ENCODE results near the gene DDX59.
"Not testable (repeated sequence)": the region's sequence is repeated elsewhere in the genome, so short reads cannot be mapped to it uniquely, and the experiment has no call there.

Gene DDX59

DNA sequence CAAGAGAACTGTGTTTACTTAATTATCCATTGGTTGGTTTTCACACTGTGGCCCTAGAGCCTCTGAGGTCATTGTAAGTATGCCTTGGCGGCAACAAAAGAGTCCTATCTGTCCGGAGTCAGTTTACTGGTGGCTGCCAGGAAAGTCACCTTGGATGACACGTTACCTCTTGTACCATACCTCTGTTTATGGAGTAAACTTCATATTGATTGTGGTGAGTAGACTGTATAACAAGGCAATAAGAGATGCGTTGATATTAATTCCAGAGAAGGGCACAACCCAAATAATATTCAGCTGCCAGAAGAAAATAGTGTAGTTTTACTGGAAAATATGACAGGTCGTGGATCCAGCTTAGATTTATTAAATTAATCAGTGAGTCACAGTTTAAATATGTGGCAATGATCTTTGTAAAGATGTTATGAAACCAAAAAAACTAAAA is 28.7 kb downstream of the DDX59 start:
- Histone ChIP-seq H3K4me3 (ENCODE audit: low read depth, low read length) (no peak overlapping the region), H3K4me1 (ENCODE audit: control insufficient read depth, insufficient read depth, low read length) (peaks cover 3% of the 10 kb centered on the region)

DNA sequence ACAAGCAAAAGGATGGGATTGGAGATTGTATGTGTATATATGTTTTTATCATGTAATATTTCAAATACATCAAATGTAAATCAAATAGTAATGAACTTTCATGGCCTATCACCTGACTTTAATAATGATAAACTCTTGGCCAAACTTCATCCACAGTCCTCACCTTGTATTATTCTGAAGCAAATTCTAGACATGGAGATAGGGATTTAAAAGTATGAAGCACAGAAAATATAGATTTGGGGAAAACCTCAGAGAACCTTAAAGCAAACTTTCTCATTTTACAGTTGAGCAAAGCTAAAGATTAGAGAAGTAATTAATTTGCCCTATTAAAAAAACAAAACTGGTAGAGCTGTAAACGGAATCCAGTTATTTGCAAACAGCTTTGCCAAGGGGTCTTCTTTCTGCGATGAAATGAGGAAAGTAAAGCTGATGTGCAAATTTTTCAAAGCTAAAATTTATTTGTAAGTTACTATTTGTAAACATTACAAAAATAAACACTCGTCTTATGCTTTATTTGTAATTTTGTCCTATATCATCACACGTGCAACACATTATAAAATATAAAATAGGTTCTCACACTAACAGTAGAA is 29.2 kb downstream of the DDX59 start:
- Histone ChIP-seq H3K36me3 (ENCODE audit: control insufficient read depth, insufficient read depth, low read length) (no peaks in the 10 kb centered on the region), H3K9ac (ENCODE audit: low read depth, low read length) (no peak overlapping the region), H3K4me1 (ENCODE audit: control insufficient read depth, insufficient read depth, low read length) (peaks cover 3% of the 10 kb centered on the region), H3K9me3 (ENCODE audit: control insufficient read depth, insufficient read depth, low read length) (no peaks in the 10 kb centered on the region), H3K27me3 (ENCODE audit: control insufficient read depth, insufficient read depth, low read length) (no peaks in the 10 kb centered on the region), H3K4me3 (ENCODE audit: low read depth, low read length) (no peak overlapping the region)

More for the DNA sequence above, 28.7 kb downstream of the DDX59 start:
- Histone ChIP-seq H3K9me3 (ENCODE audit: control insufficient read depth, insufficient read depth, low read length) (no peaks in the 10 kb centered on the region), H3K27me3 (ENCODE audit: control insufficient read depth, insufficient read depth, low read length) (no peaks in the 10 kb centered on the region), H3K9ac (ENCODE audit: low read depth, low read length) (no peak overlapping the region), H3K36me3 (ENCODE audit: control insufficient read depth, insufficient read depth, low read length) (no peaks in the 10 kb centered on the region)

DNA sequence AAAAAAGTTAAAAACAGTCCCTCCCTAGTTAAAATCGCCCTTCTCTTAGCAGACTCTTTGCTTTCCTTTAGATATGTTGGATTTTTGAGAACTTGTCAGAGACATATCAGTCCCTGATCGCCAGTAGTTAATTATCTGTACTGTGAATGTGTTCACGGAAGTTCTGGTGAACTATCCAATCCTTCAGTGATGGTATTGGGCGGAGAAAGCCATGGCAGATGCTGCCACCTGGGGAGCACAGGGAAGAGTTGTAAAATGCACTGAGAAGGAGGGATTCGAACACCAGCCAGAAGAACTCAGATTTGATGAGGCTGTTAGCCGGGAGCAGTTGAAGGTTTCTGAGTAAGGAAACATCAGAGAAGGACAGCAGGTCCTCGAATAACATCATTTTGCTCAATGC is 31.6 kb downstream of the DDX59 start:
- Histone ChIP-seq H3K27me3 (ENCODE audit: control insufficient read depth, insufficient read depth, low read length) (no peaks in the 10 kb centered on the region), H3K4me3 (ENCODE audit: low read depth, low read length) (no peak overlapping the region), H3K9me3 (ENCODE audit: control insufficient read depth, insufficient read depth, low read length) (no peaks in the 10 kb centered on the region), H3K9ac (ENCODE audit: low read depth, low read length) (no peak overlapping the region), H3K4me1 (ENCODE audit: control insufficient read depth, insufficient read depth, low read length) (peaks cover 3% of the 10 kb centered on the region), H3K36me3 (ENCODE audit: control insufficient read depth, insufficient read depth, low read length) (no peaks in the 10 kb centered on the region)

DNA sequence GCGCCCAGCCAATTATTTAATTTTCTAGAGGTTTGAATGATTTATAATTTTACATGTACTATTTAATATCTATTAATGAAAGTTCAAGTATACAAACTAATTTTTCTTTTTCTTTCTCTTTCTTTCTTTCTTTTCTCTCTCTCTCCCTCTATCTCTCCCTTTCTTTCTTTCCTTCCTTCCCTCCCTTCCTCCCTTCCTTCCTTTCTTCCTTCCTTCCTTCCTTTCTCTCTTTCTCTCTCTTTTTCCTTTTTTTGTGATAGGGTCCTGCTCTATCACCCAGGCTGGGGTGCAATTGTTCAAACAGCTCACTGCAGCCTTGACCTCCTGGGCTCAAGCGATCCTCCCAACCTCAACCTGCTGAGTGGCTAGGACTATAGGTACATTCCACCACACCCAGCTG is 33.0 kb downstream of the DDX59 start:
- Histone ChIP-seq H3K4me1 (ENCODE audit: control insufficient read depth, insufficient read depth, low read length) (peaks cover 3% of the 10 kb centered on the region), H3K36me3 (ENCODE audit: control insufficient read depth, insufficient read depth, low read length) (no peaks in the 10 kb centered on the region), H3K9me3 (ENCODE audit: control insufficient read depth, insufficient read depth, low read length) (no peaks in the 10 kb centered on the region), H3K4me3 (ENCODE audit: low read depth, low read length) (no peak overlapping the region), H3K9ac (ENCODE audit: low read depth, low read length) (no peak overlapping the region), H3K27me3 (ENCODE audit: control insufficient read depth, insufficient read depth, low read length) (no peaks in the 10 kb centered on the region)

DNA sequence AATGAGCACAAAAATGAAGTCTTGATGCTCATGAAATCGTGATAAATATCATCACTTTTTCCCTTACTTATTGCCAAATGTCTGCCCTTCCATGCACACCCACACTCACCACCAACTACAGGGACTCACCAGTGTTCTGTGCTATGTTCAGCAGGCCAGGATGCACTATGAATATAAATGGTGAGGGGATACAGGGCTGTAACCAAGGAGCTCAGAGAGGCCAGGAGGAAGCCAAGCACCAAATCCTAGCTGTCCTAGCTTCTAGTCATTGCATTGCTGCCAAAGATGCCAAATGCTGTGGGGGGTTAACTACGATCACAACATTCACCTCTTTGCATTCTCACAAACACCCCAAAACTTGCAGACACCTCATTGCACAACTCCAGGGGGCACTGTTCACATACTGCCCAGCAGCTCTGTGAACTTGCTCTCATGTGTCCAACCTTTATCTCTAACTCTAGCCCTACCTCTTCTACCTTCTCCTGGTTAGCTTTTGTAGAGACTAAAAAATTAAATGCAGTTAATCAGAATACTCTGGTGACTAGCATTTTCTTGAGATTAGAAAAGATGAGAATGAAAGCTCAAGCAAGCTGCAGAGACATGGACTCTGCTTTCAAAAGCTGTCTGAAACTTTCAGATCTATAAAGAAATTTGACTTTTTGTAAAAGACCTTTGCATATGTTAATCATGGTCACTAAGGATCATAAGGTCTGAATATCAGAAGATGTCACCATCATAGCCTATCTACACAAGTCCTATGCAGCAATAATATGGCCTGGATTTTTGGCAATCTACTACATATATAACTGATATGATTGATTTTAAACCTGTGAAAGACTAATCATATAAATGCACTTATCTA is 35.2 kb downstream of the DDX59 start:
- H3K9ac ChIP-seq (ENCODE audit: low read depth, low read length), result no peak overlapping the region
- H3K4me1 ChIP-seq (ENCODE audit: control insufficient read depth, insufficient read depth, low read length), result peaks cover 3% of the 10 kb centered on the region
- H3K4me3 ChIP-seq (ENCODE audit: low read depth, low read length), result no peak overlapping the region
- no peaks in the 10 kb centered on the region for H3K36me3 ChIP-seq (ENCODE audit: control insufficient read depth, insufficient read depth, low read length)
- H3K27me3 ChIP-seq (ENCODE audit: control insufficient read depth, insufficient read depth, low read length), result no peaks in the 10 kb centered on the region
- H3K9me3 ChIP-seq (ENCODE audit: control insufficient read depth, insufficient read depth, low read length), result no peaks in the 10 kb centered on the region

DNA sequence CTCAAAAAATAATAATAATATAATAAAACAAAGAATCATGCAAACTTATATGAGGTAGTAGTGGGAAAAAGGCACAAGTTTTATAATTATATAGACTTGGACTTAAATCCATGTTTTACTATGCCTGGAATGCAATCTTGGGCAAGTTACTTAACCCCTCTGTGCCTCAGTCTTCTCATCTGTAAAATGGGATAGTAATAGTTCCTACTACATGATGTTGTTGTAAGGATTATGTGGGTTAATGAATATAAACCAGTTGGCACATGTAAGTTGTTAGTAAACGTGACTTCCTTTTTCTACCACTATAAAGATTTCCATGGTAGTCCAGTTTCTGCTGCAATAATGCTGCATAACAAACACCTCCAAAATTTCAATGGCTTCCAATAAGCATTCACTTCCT is 38.3 kb downstream of the DDX59 start:
- Histone ChIP-seq H3K27me3 (ENCODE audit: control insufficient read depth, insufficient read depth, low read length) (no peaks in the 10 kb centered on the region), H3K4me1 (ENCODE audit: control insufficient read depth, insufficient read depth, low read length) (peaks cover 2% of the 10 kb centered on the region), H3K9ac (ENCODE audit: low read depth, low read length) (no peak overlapping the region), H3K36me3 (ENCODE audit: control insufficient read depth, insufficient read depth, low read length) (no peaks in the 10 kb centered on the region), H3K9me3 (ENCODE audit: control insufficient read depth, insufficient read depth, low read length) (no peaks in the 10 kb centered on the region), H3K4me3 (ENCODE audit: low read depth, low read length) (no peak overlapping the region)

DNA sequence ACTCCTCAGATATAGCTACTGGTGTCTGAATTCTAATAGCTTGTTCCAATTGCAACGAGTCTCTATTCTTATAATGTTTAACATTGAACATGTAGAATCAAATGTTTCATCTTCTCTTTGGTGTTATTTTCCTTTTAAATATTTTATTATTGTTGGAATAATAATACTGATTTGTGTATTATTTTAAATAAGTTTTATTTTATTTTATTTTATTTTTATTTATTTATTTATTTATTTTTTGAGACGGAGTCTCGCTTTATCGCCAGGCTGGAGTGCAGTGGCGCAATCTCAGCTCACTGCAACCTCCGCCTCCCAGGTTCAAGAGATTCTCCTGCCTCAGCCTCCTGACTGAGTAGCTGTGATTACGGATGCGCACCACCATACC is 39.2 kb downstream of the DDX59 start:
- not testable (repeated sequence) for H3K36me3 ChIP-seq (ENCODE audit: control insufficient read depth, insufficient read depth, low read length)

DNA sequence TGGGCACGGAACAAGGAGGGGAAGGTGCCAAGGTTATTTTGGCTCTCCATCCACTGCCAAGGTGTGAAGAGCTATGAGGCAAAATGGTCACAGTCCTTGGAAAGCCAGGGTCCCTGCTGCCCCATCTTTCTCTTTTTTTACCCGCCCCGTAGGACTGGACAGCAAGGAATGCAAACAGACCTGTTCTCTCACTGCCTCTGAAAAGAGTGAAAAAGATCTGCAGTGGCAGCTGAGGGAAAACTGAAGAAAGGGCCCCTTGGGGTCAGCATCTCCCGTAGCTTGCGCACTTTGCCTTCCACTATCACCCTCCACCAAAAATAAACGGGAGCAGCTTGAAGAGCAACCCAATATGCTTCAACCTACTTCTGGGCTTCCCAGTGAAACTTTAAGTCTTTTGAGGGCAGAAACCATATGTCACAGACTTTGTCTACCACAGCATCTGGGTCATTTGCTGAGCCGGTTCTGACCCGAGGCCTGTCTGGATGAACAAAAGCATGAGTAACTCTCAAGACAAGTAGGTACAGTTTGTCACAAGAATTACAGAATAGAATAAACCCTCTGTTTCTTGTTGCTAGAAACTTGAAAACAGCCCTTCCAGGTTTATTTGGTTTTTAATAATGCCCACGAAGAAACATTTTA is 39.7 kb downstream of the DDX59 start:
- Histone ChIP-seq H3K4me1 (ENCODE audit: control insufficient read depth, insufficient read depth, low read length) (peaks cover 2% of the 10 kb centered on the region), H3K4me3 (ENCODE audit: low read depth, low read length) (no peak overlapping the region), H3K27me3 (ENCODE audit: control insufficient read depth, insufficient read depth, low read length) (no peaks in the 10 kb centered on the region), H3K36me3 (ENCODE audit: control insufficient read depth, insufficient read depth, low read length) (no peaks in the 10 kb centered on the region), H3K9ac (ENCODE audit: low read depth, low read length) (no peak overlapping the region), H3K9me3 (ENCODE audit: control insufficient read depth, insufficient read depth, low read length) (no peaks in the 10 kb centered on the region)

More for the DNA sequence above, 39.2 kb downstream of the DDX59 start:
- H3K4me1 ChIP-seq (ENCODE audit: control insufficient read depth, insufficient read depth, low read length); H3K27me3 ChIP-seq (ENCODE audit: control insufficient read depth, insufficient read depth, low read length); H3K9ac ChIP-seq (ENCODE audit: low read depth, low read length); H3K4me3 ChIP-seq (ENCODE audit: low read depth, low read length); H3K9me3 ChIP-seq (ENCODE audit: control insufficient read depth, insufficient read depth, low read length): not testable (repeated sequence)

DNA sequence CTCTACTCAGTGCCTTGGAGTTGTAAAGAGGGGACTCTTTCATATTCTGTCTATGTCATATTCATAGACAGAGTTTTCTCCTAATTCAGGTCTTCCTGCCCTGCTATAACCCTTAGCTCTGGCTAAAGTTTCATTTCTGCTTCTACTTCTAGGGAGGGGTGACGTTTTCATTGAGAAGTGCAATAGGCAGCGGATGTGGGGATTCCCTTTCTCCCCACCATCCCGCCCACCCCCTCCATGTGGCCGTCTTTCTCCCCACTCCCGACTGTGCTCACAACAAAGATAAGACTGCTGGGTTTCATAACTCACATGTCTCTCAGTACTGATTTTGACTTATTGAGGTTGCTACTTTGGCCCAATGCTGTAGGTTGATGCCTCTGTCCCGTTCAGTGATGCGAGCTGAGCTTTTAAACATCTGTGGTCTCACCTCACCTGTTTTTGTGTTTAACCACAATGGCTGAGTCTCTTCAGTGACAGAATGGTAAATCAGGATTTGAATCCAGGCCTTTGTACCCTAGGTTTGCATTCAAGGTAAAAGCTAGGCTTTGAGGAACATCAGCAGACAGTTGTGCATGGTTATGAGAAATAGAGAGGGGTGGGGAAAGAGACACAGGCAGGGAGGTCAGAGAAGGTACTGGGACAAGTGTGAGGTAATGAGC is 41.4 kb downstream of the DDX59 start:
- Histone ChIP-seq H3K27me3 (ENCODE audit: control insufficient read depth, insufficient read depth, low read length) (no peaks in the 10 kb centered on the region), H3K4me3 (ENCODE audit: low read depth, low read length) (no peak overlapping the region), H3K4me1 (ENCODE audit: control insufficient read depth, insufficient read depth, low read length) (peaks cover 2% of the 10 kb centered on the region), H3K9me3 (ENCODE audit: control insufficient read depth, insufficient read depth, low read length) (no peaks in the 10 kb centered on the region), H3K36me3 (ENCODE audit: control insufficient read depth, insufficient read depth, low read length) (no peaks in the 10 kb centered on the region), H3K9ac (ENCODE audit: low read depth, low read length) (no peak overlapping the region)

DNA sequence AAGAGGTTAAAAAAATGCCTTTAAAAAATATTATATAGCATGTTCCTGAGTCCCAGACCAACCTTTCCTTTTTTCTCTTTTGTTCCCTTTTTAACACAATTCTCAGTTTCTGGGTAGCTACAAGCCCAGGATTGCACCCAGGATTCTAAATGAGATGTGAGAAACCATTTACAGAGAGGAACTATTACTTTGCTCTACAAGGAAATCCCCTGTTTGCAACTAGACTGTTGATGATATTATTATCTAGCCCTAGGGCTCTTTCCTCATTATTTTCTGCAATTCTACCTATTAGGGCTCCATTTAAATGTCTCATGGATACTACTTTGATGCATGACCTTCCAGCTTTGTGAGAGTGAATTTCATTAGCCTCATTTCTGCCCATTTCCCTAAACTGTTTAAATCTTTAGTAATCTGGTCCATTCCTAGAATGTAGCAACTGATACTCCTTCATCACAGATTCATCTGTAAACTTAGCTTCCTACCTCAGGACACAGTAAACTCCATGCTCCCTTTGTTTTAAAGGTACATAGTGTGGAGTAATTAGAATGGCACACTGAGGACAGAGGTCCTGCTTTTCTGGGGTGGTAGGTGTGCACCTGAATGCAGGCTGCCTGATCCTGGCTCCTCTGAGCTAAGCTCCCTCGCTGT is 42.0 kb downstream of the DDX59 start:
- H3K9ac ChIP-seq (ENCODE audit: low read depth, low read length), result no peak overlapping the region
- H3K4me1 ChIP-seq (ENCODE audit: control insufficient read depth, insufficient read depth, low read length), result peaks cover 2% of the 10 kb centered on the region
- no peaks in the 10 kb centered on the region for H3K27me3 ChIP-seq (ENCODE audit: control insufficient read depth, insufficient read depth, low read length)
- H3K9me3 ChIP-seq (ENCODE audit: control insufficient read depth, insufficient read depth, low read length), result no peaks in the 10 kb centered on the region
- H3K4me3 ChIP-seq (ENCODE audit: low read depth, low read length), result no peak overlapping the region
- no peaks in the 10 kb centered on the region for H3K36me3 ChIP-seq (ENCODE audit: control insufficient read depth, insufficient read depth, low read length)

DNA sequence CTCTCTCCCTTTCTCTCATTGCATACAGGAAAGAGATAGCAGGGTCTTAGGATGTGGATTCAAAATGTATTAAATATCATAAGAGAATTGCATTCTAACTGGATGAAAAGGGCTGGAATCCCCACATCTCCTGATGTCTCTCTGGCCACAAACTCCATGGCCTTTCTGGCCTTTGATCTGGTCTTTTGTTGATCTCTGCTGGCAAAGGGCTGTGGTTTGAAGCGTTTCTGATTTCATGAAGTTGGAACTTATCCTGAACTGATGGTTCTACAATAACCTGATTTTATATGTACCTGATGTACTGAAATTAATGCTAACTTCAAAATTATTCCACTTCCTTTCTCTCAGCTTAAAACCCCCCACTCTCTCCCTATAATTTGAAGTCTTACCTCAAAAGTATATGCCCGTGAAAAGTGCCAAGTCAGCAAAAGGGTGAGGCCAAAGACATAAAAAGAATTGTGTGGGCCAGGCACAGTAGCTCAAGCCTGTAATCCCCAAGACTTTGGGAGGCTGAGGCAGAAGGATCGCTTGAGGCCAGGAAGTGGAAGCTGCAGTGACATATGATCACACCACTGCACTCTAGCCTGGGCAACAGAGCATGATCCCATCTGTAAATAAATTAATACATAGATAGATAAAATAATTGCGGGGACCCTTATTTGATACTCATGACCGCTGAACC is 42.7 kb downstream of the DDX59 start:
- no peaks in the 10 kb centered on the region for H3K9me3 ChIP-seq (ENCODE audit: control insufficient read depth, insufficient read depth, low read length)

More for the DNA sequence above, 42.7 kb downstream of the DDX59 start:
- no peaks in the 10 kb centered on the region for H3K36me3 ChIP-seq (ENCODE audit: control insufficient read depth, insufficient read depth, low read length)
- no peaks in the 10 kb centered on the region for H3K27me3 ChIP-seq (ENCODE audit: control insufficient read depth, insufficient read depth, low read length)
- H3K4me1 ChIP-seq (ENCODE audit: control insufficient read depth, insufficient read depth, low read length), result peaks cover 2% of the 10 kb centered on the region
- H3K4me3 ChIP-seq (ENCODE audit: low read depth, low read length), result no peak overlapping the region
- H3K9ac ChIP-seq (ENCODE audit: low read depth, low read length), result no peak overlapping the region
